Lower leg skin (tissue), 4 donors: ENCODE data around the gene ACTRT3. TPM values are rescaled to one million over a fixed set of nuclear protein-coding genes. Genes with fewer than 3 reads are reported as not detected.

Experiments used
- DNase-seq, 2 donors: peaks; one replicate each; pipeline ENCODE4 v3.0.0-alpha.2; 2019; ENCODE audit warnings: low spot score in 2 of 2
- H3K4me3 ChIP-seq: fragments of 200-600 bp; sonication (generic); 2 replicates; pipeline ENCODE4 v1.5.1; 2017; ENCODE audit warnings: mild to moderate bottlenecking, low read depth; ENCODE audit not compliant: poor library complexity, severe bottlenecking
- POLR2A ChIP-seq, 2 donors: fragments of 450-650 bp; IDR thresholded peaks; one replicate each; pipeline ENCODE4 v1.6.1; 2016 to 2017; ENCODE audit warnings: antibody characterized with exemption in 2 of 2, mild to moderate bottlenecking in 1 of 2, moderate library complexity in 1 of 2
- WGBS, 2 donors: methylation state at CpG; one replicate each; pipeline ENCODE4 v1.1.5; 2018; 5-methylcytosine and 5-hydroxymethylcytosine counted together
- intact Hi-C: fragments of 100-400 bp; cut with DNase I; formaldehyde crosslinking; loops from one replicate; pipeline ENCODE4 v1.15.0; 2023; ENCODE audit warnings: low total_unique reads
- total RNA-seq, 4 donors: library from RNA; depleted of rRNA; stranded (reverse); fragments of >200 nt; gene quantifications; one replicate each; pipeline ENCODE4 v1.1.0, GENCODE V29; 2016
- TF ChIP-seq, protein P1 (sequence below), 3 donors: fragments of 450-650 bp; IDR thresholded peaks; one replicate each; pipeline ENCODE4 v1.5.1; 2016; ENCODE audit warnings: antibody characterized with exemption in 3 of 3, mild to moderate bottlenecking in 3 of 3, moderate library complexity in 2 of 3

The ACTRT3 gene
- total RNA-seq, 4 donors from 2014 or later, result 0.19 to 0.65 (median 0.26) TPM

DNA sequence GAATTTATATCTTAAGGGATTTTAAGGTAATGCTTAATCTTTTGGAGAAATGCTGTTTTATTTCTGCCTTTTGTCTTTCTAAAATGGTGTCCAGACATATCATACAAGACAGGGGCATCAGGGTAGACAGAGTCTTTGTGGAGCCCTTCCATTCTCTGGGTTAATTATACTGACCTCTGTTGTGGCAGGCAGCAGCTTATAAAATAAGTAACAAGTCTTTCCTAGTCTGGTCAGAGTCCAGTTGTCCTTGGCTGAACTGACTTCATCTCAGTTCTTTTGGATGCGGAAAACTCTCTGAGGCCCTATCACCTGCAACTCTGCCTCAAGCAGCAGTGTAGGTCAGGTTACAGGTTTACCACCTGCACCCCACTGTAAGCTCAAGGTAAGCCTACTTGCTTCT, 23.0 kb upstream of the ACTRT3 start:
- no peak for DNase-seq
- 93 to 100% methylated on average over 1 of the region's 1 CpG for WGBS, 2 donors
- no peak overlapping the region for H3K4me3 ChIP-seq
- TF ChIP-seq, protein P1, sequence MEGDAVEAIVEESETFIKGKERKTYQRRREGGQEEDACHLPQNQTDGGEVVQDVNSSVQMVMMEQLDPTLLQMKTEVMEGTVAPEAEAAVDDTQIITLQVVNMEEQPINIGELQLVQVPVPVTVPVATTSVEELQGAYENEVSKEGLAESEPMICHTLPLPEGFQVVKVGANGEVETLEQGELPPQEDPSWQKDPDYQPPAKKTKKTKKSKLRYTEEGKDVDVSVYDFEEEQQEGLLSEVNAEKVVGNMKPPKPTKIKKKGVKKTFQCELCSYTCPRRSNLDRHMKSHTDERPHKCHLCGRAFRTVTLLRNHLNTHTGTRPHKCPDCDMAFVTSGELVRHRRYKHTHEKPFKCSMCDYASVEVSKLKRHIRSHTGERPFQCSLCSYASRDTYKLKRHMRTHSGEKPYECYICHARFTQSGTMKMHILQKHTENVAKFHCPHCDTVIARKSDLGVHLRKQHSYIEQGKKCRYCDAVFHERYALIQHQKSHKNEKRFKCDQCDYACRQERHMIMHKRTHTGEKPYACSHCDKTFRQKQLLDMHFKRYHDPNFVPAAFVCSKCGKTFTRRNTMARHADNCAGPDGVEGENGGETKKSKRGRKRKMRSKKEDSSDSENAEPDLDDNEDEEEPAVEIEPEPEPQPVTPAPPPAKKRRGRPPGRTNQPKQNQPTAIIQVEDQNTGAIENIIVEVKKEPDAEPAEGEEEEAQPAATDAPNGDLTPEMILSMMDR (IDR thresholded peaks at IDR 0.05), result no peak
- no peak for TF ChIP-seq POLR2A (IDR thresholded peaks at IDR 0.05)
- intact Hi-C loops, result no loop called here

DNA sequence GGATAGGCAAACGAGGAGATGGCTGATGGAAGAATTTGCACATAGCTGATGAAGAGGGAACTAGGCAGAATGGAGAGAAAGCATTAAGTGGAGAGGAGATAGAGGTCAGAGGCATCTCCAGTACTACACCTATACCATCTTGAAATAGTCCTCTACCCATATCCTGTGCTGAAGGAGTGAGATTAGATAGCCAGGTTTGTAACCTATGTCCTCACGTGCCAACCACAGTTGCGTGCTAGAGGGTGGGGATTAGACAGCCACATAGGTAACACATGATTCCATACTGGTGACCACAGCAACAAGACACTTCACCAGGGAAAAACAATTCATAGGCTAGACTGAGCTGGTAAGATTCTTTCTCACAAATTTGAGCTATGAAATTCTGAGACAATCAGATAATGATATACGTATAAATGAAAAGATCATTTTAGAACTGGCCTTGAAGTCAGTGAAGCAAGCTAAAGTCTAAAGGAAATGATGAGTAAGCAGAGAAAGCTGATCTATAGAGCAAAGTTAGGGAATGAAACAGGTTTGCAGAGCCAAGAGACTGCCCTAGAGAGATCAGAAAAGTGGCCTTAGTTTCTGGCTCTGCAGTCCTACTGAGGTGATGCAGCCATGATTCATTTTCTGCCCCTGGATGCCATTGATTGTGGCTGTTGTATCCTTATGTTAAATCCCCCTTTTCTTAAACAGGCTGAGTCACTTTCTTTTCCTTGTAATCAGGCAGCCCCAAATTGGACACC, 21.5 kb upstream of the ACTRT3 start:
- WGBS, 2 donors, result 91 to 94% methylated on average over 4 of the region's 4 CpGs
- TF ChIP-seq, protein P1 (IDR thresholded peaks at IDR 0.05), result no peak
- TF ChIP-seq POLR2A (IDR thresholded peaks at IDR 0.05), result no peak

DNA sequence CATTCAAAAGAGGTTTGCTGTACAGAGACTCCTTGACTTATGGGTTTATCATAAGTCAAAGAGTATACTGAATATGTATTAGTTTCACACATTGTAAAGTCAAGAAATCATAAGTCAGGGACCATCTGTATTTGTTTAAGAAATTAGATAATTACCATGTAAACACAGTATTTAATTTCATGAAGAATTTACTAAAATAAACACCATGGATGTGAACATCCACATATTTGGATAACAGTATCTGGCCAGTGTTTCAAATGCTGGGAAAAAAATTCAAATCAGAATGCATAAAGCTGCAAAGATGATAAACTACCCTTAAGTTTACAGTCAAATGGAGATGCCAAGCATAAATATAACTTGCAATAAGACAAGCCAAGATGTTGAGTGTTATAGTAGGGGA, 20.9 kb upstream of the ACTRT3 start:
- TF ChIP-seq, protein P1 (IDR thresholded peaks at IDR 0.05), result no peak
- TF ChIP-seq POLR2A (IDR thresholded peaks at IDR 0.05), result no peak
- intact Hi-C loops, result no loop called here
- DNase-seq, result no peak
- H3K4me3 ChIP-seq, result no peak overlapping the region

More for the DNA sequence above, 21.5 kb upstream of the ACTRT3 start:
- intact Hi-C loops, result no loop called here
- no peak for DNase-seq
- no peak overlapping the region for H3K4me3 ChIP-seq

DNA sequence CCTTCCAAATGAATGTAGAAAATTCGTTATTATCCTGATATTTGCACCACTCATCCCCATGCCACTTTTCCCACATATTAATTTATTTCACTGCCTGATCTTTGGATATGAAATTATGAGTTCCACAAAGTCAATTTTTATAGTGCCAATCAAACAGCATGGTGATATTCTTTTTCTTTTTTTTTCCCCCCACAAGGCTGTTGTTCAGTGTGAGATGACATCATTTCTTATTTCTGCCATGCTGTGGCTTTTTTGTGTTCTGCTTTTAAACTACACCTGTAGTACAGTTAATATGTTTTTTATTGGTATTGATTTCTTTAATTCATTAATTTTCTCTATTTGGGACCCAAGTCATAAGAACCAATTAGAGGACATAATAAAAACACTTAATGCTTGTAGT, 18.4 kb upstream of the ACTRT3 start:
- DNase-seq, result no peak
- TF ChIP-seq, protein P1 (IDR thresholded peaks at IDR 0.05), result no peak
- TF ChIP-seq POLR2A (IDR thresholded peaks at IDR 0.05), result no peak
- no peak overlapping the region for H3K4me3 ChIP-seq
- intact Hi-C loops, result no loop called here
- 84 to 90% methylated on average over 1 of the region's 1 CpG for WGBS, 2 donors

DNA sequence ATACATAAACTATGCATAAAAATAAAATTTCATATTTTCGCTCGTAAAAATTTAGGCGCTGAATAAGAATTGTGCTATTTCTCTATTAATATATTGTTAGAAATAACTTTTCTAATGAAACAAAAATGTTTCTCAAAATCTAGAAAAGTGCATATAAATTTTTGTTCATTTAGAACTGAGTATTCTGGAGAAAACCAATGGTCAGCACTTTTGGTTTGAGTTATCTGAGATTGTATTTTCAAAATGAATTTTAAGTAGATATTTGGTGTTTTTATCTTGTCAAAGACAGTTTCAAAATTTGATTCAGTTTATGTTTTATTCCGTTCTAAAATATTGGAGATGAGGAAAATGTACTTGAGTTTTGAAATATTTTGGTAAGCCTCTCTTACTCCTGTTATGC, 17.8 kb upstream of the ACTRT3 start:
- TF ChIP-seq, protein P1 (IDR thresholded peaks at IDR 0.05), result no peak
- no peak for TF ChIP-seq POLR2A (IDR thresholded peaks at IDR 0.05)
- intact Hi-C loops, result no loop called here
- no peak for DNase-seq
- WGBS, 2 donors, result 95 to 97% methylated on average over 4 of the region's 4 CpGs
- no peak overlapping the region for H3K4me3 ChIP-seq
